Measurements from ENCODE around the gene CCDC85A.

CCDC85A gene

GRCh38 chr2:56390644-56391043 lies 206.9 kb downstream of the CCDC85A start:
- no peaks in the 10 kb centered on the region for H3K36me3 ChIP-seq (ENCODE audit: insufficient read depth, low read length)
- no peak overlapping the region for H3K4me2 ChIP-seq (ENCODE audit: low read depth, low read length, poor library complexity, severe bottlenecking)
- H3K9me2 ChIP-seq (replicated peaks; ENCODE audit: low read depth, low read length) = no peaks in the 10 kb centered on the region
- H3K4me3 ChIP-seq (ENCODE audit: low read length, poor library complexity, severe bottlenecking) = no peak overlapping the region
- no peak overlapping the region for H3K9ac ChIP-seq (ENCODE audit: low read depth, low read length, poor library complexity, severe bottlenecking)
- H4K20me1 ChIP-seq (ENCODE audit: insufficient read depth, low read length, poor library complexity, severe bottlenecking) = no peaks in the 10 kb centered on the region
- no peaks in the 10 kb centered on the region for H3F3A ChIP-seq (ENCODE audit: low read depth)
- H3K79me2 ChIP-seq (ENCODE audit: insufficient read depth, low read length) = no peaks in the 10 kb centered on the region
- no peaks in the 10 kb centered on the region for H3K9me3 ChIP-seq (ENCODE audit: insufficient read depth, low read depth, low read length)
- TF ChIP-seq EZH2phosphoT487 (IDR thresholded peaks at IDR 0.05; ENCODE audit: borderline replicate concordance) = no peak
- TF ChIP-seq, protein P1, sequence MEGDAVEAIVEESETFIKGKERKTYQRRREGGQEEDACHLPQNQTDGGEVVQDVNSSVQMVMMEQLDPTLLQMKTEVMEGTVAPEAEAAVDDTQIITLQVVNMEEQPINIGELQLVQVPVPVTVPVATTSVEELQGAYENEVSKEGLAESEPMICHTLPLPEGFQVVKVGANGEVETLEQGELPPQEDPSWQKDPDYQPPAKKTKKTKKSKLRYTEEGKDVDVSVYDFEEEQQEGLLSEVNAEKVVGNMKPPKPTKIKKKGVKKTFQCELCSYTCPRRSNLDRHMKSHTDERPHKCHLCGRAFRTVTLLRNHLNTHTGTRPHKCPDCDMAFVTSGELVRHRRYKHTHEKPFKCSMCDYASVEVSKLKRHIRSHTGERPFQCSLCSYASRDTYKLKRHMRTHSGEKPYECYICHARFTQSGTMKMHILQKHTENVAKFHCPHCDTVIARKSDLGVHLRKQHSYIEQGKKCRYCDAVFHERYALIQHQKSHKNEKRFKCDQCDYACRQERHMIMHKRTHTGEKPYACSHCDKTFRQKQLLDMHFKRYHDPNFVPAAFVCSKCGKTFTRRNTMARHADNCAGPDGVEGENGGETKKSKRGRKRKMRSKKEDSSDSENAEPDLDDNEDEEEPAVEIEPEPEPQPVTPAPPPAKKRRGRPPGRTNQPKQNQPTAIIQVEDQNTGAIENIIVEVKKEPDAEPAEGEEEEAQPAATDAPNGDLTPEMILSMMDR (conservative IDR thresholded peaks at IDR 0.05; ENCODE audit: low read length) = no peak
- no peaks in the 10 kb centered on the region for H3K4me1 ChIP-seq (ENCODE audit: insufficient read depth, low read length, poor library complexity, severe bottlenecking)
- no peak overlapping the region for H2AFZ ChIP-seq (ENCODE audit: low read length)
- no peaks in the 10 kb centered on the region for H3K27me3 ChIP-seq (ENCODE audit: insufficient read depth, low read length, poor library complexity, severe bottlenecking)

GRCh38 chr2:56410140-56410539 lies 226.3 kb downstream of the CCDC85A start:
- H3K9me2 ChIP-seq (replicated peaks; ENCODE audit: low read depth, low read length) = no peaks in the 10 kb centered on the region
- no peak overlapping the region for H2AFZ ChIP-seq (ENCODE audit: low read length)
- TF ChIP-seq EZH2phosphoT487 (IDR thresholded peaks at IDR 0.05; ENCODE audit: borderline replicate concordance) = no peak
- no peak overlapping the region for H3K9ac ChIP-seq (ENCODE audit: low read depth, low read length, poor library complexity, severe bottlenecking)
- H3K27me3 ChIP-seq (ENCODE audit: insufficient read depth, low read length, poor library complexity, severe bottlenecking) = no peaks in the 10 kb centered on the region
- H3K36me3 ChIP-seq (ENCODE audit: insufficient read depth, low read length) = no peaks in the 10 kb centered on the region
- H3K4me3 ChIP-seq (ENCODE audit: low read length, poor library complexity, severe bottlenecking) = no peak overlapping the region
- no peak overlapping the region for H3K4me2 ChIP-seq (ENCODE audit: low read depth, low read length, poor library complexity, severe bottlenecking)
- H3K79me2 ChIP-seq (ENCODE audit: insufficient read depth, low read length) = no peaks in the 10 kb centered on the region
- no peaks in the 10 kb centered on the region for H3K9me3 ChIP-seq (ENCODE audit: insufficient read depth, low read depth, low read length)
- no peaks in the 10 kb centered on the region for H3F3A ChIP-seq (ENCODE audit: low read depth)
- H3K4me1 ChIP-seq (ENCODE audit: insufficient read depth, low read length, poor library complexity, severe bottlenecking) = no peaks in the 10 kb centered on the region
- H4K20me1 ChIP-seq (ENCODE audit: insufficient read depth, low read length, poor library complexity, severe bottlenecking) = no peaks in the 10 kb centered on the region

- Histone ChIP-seq H2AFZ (ENCODE audit: low read length) (no peak overlapping the region), H4K20me1 (ENCODE audit: insufficient read depth, low read length, poor library complexity, severe bottlenecking) (no peaks in the 10 kb centered on the region), H3K4me2 (ENCODE audit: low read depth, low read length, poor library complexity, severe bottlenecking) (no peak overlapping the region), H3K4me3 (ENCODE audit: low read length, poor library complexity, severe bottlenecking) (no peak overlapping the region), H3F3A (ENCODE audit: low read depth) (no peaks in the 10 kb centered on the region), H3K9me3 (ENCODE audit: insufficient read depth, low read depth, low read length) (no peaks in the 10 kb centered on the region), H3K9ac (ENCODE audit: low read depth, low read length, poor library complexity, severe bottlenecking) (no peak overlapping the region), H3K36me3 (ENCODE audit: insufficient read depth, low read length) (no peaks in the 10 kb centered on the region), H3K4me1 (ENCODE audit: insufficient read depth, low read length, poor library complexity, severe bottlenecking) (no peaks in the 10 kb centered on the region), H3K27me3 (ENCODE audit: insufficient read depth, low read length, poor library complexity, severe bottlenecking) (no peaks in the 10 kb centered on the region), H3K9me2 (replicated peaks; ENCODE audit: low read depth, low read length) (no peaks in the 10 kb centered on the region), H3K79me2 (ENCODE audit: insufficient read depth, low read length) (no peaks in the 10 kb centered on the region)
- no peak for TF ChIP-seq EZH2phosphoT487 (IDR thresholded peaks at IDR 0.05; ENCODE audit: borderline replicate concordance)
- TF ChIP-seq, protein P1 (conservative IDR thresholded peaks at IDR 0.05; ENCODE audit: low read length) = no peak
Observed at GRCh38 chr2:56416500-56417176, 232.8 kb downstream of the CCDC85A start.
